Testis (tissue), 2 donors: ENCODE data around the gene WDR37.

Experiments
- CTCF ChIP-seq, 3 experiments: fragments of 450-650 bp in 2 of 3; fragments of 200-600 bp in 1 of 3; sonication (generic) in 1 of 3; IDR thresholded peaks; one replicate each; pipeline ENCODE4 v1.5.1; 2016 to 2019; ENCODE audit warnings: antibody characterized with exemption in 3 of 3, mild to moderate bottlenecking in 2 of 3, moderate library complexity in 1 of 3
- POLR2A ChIP-seq: fragments of 450-650 bp; IDR thresholded peaks from one replicate; pipeline ENCODE4 v1.6.1; 2017; ENCODE audit warnings: antibody characterized with exemption, mild to moderate bottlenecking, moderate library complexity

GRCh38 chr10:1178506-1178905 is 122.3 kb downstream of the WDR37 start:
- TF ChIP-seq CTCF (IDR thresholded peaks at IDR 0.05) (no peak), POLR2A (no peak)
